H1 (cell line): Measurements from ENCODE around the gene EBF3. TPM values are rescaled to one million over a fixed set of nuclear protein-coding genes. Genes with fewer than 3 reads are reported as not detected.

ENCODE experiments used
- CTCF ChIA-PET: fragments of 300-600 bp; sonication (Branson Sonifier 250); formaldehyde crosslinking; loops from one replicate; lab custom pipeline; 2021; ENCODE audit not compliant: partially characterized antibody; lab: Charles Lee
- POLR2A ChIA-PET: fragments of 300-600 bp; sonication (Branson Sonifier 250); formaldehyde crosslinking; loops from one replicate; lab custom pipeline; 2021; ENCODE audit warnings: inconsistent platforms; ENCODE audit not compliant: partially characterized antibody; lab: Charles Lee
- DNase-seq, 2 experiments: peaks; one replicate each; pipeline versions ENCODE4 v3.0.0 to v3.0.0-alpha.2; 2010 to 2022; ENCODE audit warnings: low spot score in 2 of 2, low read depth in 1 of 2, mixed read lengths in 1 of 2
- FAIRE-seq: peaks from 2 replicates; lab custom pipeline; 2011; peaks lifted over from hg19 to GRCh38; lab: Jason Lieb, UNC
- H2AFZ ChIP-seq: 2 replicates; pipeline ENCODE4 v1.8.1; 2012; ENCODE audit warnings: low read length, inconsistent platforms
- H2AK5ac ChIP-seq: 2 replicates; pipeline ENCODE4 v1.6.1; 2013; ENCODE audit warnings: low read depth, low read length
- H2BK120ac ChIP-seq: replicated peaks from 2 replicates; pipeline ENCODE3; 2013; ENCODE audit warnings: low read depth, low read length, inconsistent platforms
- H2BK12ac ChIP-seq: 2 replicates; pipeline ENCODE4 v1.6.1; 2013; ENCODE audit warnings: low read depth, low read length
- H2BK15ac ChIP-seq: 2 replicates; pipeline ENCODE4 v1.6.1; 2013; ENCODE audit warnings: low read length
- H2BK20ac ChIP-seq: 2 replicates; pipeline ENCODE4 v1.6.1; 2013; ENCODE audit warnings: low read length
- H2BK5ac ChIP-seq: 2 replicates; pipeline ENCODE4 v1.6.1; 2013; ENCODE audit warnings: low read depth, low read length
- H3K14ac ChIP-seq: 2 replicates; pipeline ENCODE4 v1.6.1; 2013; ENCODE audit warnings: inconsistent platforms; ENCODE audit not compliant: insufficient read length
- H3K18ac ChIP-seq: 2 replicates; pipeline ENCODE4 v1.6.1; 2013; ENCODE audit warnings: low read length; ENCODE audit errors: extremely low read depth
- H3K23ac ChIP-seq: 2 replicates; pipeline ENCODE4 v1.6.1; 2013; ENCODE audit warnings: inconsistent platforms; ENCODE audit not compliant: insufficient read length
- H3K23me2 ChIP-seq: 2 replicates; pipeline ENCODE4 v1.6.1; 2013; ENCODE audit warnings: low read depth, low read length
- H3K27ac ChIP-seq: 2 replicates; pipeline ENCODE4 v1.6.1; 2011; ENCODE audit warnings: low read depth, low read length, inconsistent platforms
- H3K27me3 ChIP-seq, 4 experiments: replicated peaks in 1 of 4; 1 replicate in 1 of 4; 2 replicates in 3 of 4; pipeline versions ENCODE4 v1.6.1 to v1.8.1; 2011 to 2013; ENCODE audit warnings: low read length in 3 of 4, mild to moderate bottlenecking in 3 of 4, inconsistent platforms in 2 of 4, mixed read lengths in 2 of 4, moderate library complexity in 1 of 4; ENCODE audit not compliant: control insufficient read depth in 3 of 4, insufficient read depth in 3 of 4; ENCODE audit errors: extremely low read depth in 1 of 4
- H3K36me3 ChIP-seq, 4 experiments: 2 replicates each; pipeline versions ENCODE4 v1.6.1 to v1.8.1; 2011 to 2013; ENCODE audit warnings: mild to moderate bottlenecking in 4 of 4, low read length in 3 of 4, moderate library complexity in 2 of 4, control low read depth in 1 of 4, inconsistent platforms in 1 of 4; ENCODE audit not compliant: insufficient read depth in 4 of 4, control insufficient read depth in 2 of 4
- H3K4ac ChIP-seq: replicated peaks from 2 replicates; pipeline ENCODE3; 2013; ENCODE audit warnings: low read length, low read depth, mixed read lengths, inconsistent platforms; ENCODE audit not compliant: insufficient read length
- H3K4me1 ChIP-seq, 4 experiments: replicated peaks in 1 of 4; 1 replicate in 1 of 4; 2 replicates in 3 of 4; pipeline versions ENCODE4 v1.6.1 to v1.8.1; 2011 to 2013; ENCODE audit warnings: low read length in 3 of 4, inconsistent platforms in 2 of 4, mixed read lengths in 1 of 4; ENCODE audit not compliant: insufficient read depth in 4 of 4, control insufficient read depth in 3 of 4
- H3K4me2 ChIP-seq, 2 experiments: 2 replicates each; pipeline versions ENCODE4 v1.6.1 to v1.8.1; 2011 to 2013; ENCODE audit warnings: low read depth in 2 of 2, low read length in 2 of 2, control low read depth in 1 of 2, inconsistent platforms in 1 of 2, mild to moderate bottlenecking in 1 of 2; ENCODE audit not compliant: insufficient read depth in 1 of 2
- H3K4me3 ChIP-seq, 4 experiments: fragments of 200-600, 300-600 bp in 1 of 4; sonication (generic), shearing (Covaris generic), sonication (Bioruptor Twin) in 1 of 4; 2 replicates each; pipeline versions ENCODE4 v1.5.1 to v1.8.1; 2011 to 2016; ENCODE audit warnings: low read length in 4 of 4, low read depth in 3 of 4, control low read depth in 2 of 4, inconsistent platforms in 2 of 4, mild to moderate bottlenecking in 2 of 4, mixed read lengths in 1 of 4, moderate library complexity in 1 of 4; ENCODE audit not compliant: insufficient read depth in 2 of 4; ENCODE audit errors: extremely low read depth in 1 of 4
- H3K56ac ChIP-seq: replicated peaks from 2 replicates; pipeline ENCODE3; 2013; ENCODE audit warnings: low read depth, mild to moderate bottlenecking, mixed read lengths, low read length, inconsistent platforms; ENCODE audit not compliant: insufficient read length
- H3K79me1 ChIP-seq: 2 replicates; pipeline ENCODE4 v1.6.1; 2013; ENCODE audit warnings: low read depth, low read length, control low read depth
- H3K79me2 ChIP-seq, 2 experiments: 2 replicates each; pipeline versions ENCODE4 v1.6.1 to v1.8.1; 2012 to 2013; ENCODE audit warnings: low read length in 2 of 2, mild to moderate bottlenecking in 2 of 2, inconsistent platforms in 1 of 2; ENCODE audit not compliant: insufficient read depth in 2 of 2, control insufficient read depth in 1 of 2
- H3K9ac ChIP-seq, 4 experiments: replicated peaks in 1 of 4; 1 replicate in 1 of 4; 2 replicates in 3 of 4; pipeline versions ENCODE4 v1.6.1 to v1.8.1; 2011 to 2013; ENCODE audit warnings: low read depth in 3 of 4, low read length in 3 of 4, control low read depth in 2 of 4, mild to moderate bottlenecking in 2 of 4, moderate library complexity in 2 of 4, inconsistent platforms in 1 of 4; ENCODE audit errors: extremely low read depth in 1 of 4
- H3K9me3 ChIP-seq, 2 experiments: 2 replicates each; pipeline versions ENCODE4 v1.6.1 to v1.8.1; 2012 to 2013; ENCODE audit warnings: mild to moderate bottlenecking in 2 of 2, moderate library complexity in 2 of 2, control low read depth in 1 of 2, inconsistent platforms in 1 of 2, low read depth in 1 of 2, low read length in 1 of 2, mixed read lengths in 1 of 2; ENCODE audit not compliant: insufficient read depth in 2 of 2
- H4K20me1 ChIP-seq, 2 experiments: replicated peaks in 1 of 2; 2 replicates each; pipeline versions ENCODE3 to v1.8.1; 2011 to 2013; ENCODE audit warnings: inconsistent platforms in 2 of 2, low read length in 2 of 2, mild to moderate bottlenecking in 1 of 2; ENCODE audit not compliant: insufficient read depth in 2 of 2, control insufficient read depth in 1 of 2
- H4K5ac ChIP-seq: 2 replicates; pipeline ENCODE4 v1.6.1; 2013; ENCODE audit warnings: low read length, low read depth, mixed read lengths, inconsistent platforms; ENCODE audit not compliant: insufficient read length
- H4K8ac ChIP-seq: 2 replicates; pipeline ENCODE4 v1.8.0; 2013; ENCODE audit warnings: mild to moderate bottlenecking, moderate library complexity, low read length, inconsistent platforms; ENCODE audit not compliant: insufficient read depth; ENCODE audit errors: extremely low read depth
- H4K91ac ChIP-seq: replicated peaks from 2 replicates; pipeline ENCODE3; 2013; ENCODE audit warnings: low read length, mixed read lengths, inconsistent platforms; ENCODE audit not compliant: insufficient read length
- POU5F1 ChIP-seq: IDR thresholded peaks from 2 replicates; pipeline ENCODE4 v1.6.1; 2011; ENCODE audit warnings: low read depth, mild to moderate bottlenecking, low read length, moderate library complexity
- WGBS, 2 experiments: shearing (Covaris generic) in 1 of 2; methylation state at CpG; one replicate each; pipeline versions ENCODE4 v1.1.6 to v1.1.7; 2013 to 2015; ENCODE audit warnings: low lambda C conversion rate in 2 of 2, mixed read lengths in 2 of 2, inconsistent platforms in 1 of 2, low coverage in 1 of 2, missing lambda C conversion rate in 1 of 2; ENCODE audit not compliant: insufficient replicate concordance in 2 of 2, insufficient coverage in 1 of 2, insufficient read length in 1 of 2; ENCODE audit errors: extremely low coverage in 1 of 2, missing lambda C conversion rate in 1 of 2; 5-methylcytosine and 5-hydroxymethylcytosine counted together
- polyA plus RNA-seq, 7 experiments: library from polyadenylated mRNA; depleted of rRNA in 3 of 7; stranded (reverse) in 5 of 7; unstranded in 2 of 7; fragments of >200 nt in 5 of 7; fragments of 200-250 nt in 2 of 7; gene quantifications; 1 replicate in 5 of 7; 2 replicates in 1 of 7; 4 replicates in 1 of 7; pipeline versions ENCODE4 v1.2.1 to v1.2.3, GENCODE V29; 2011 to 2013; ENCODE audit warnings: missing spikeins in 2 of 7, mixed read lengths in 2 of 7
- total RNA-seq: library from RNA; stranded (reverse); fragmentation: NEBNext Ultra II Directional; extraction: Animal tissue kit (Norgen Biotek cat#: 25700); gene quantifications from 2 replicates; pipeline ENCODE4 v1.2.1, GENCODE V29; 2021

EBF3 gene
- total and polyA plus RNA-seq, 2 of the 8 experiments (the other 6 are each of a cell fraction or from before 2014, with no cell fraction given), result 0.08 to 0.26 TPM

GRCh38 chr10:129918401-129918800, 45.7 kb downstream of the EBF3 start:
- Histone ChIP-seq H4K20me1 (no peaks in the 10 kb centered on the region), H3K23me2 (no peaks in the 10 kb centered on the region), H2BK20ac (no peak overlapping the region), H3K4me2 (no peak overlapping the region), H3K27me3 (no peaks in the 10 kb centered on the region), H3K23ac (no peak overlapping the region), H3K18ac (no peak overlapping the region), H3K14ac (no peak overlapping the region), H3K79me2 (no peaks in the 10 kb centered on the region), H4K91ac (no peak overlapping the region), H3K9ac (no peak overlapping the region), H2BK15ac (no peak overlapping the region), H3K4me1 (no peaks in the 10 kb centered on the region), H3K36me3 (no peaks in the 10 kb centered on the region), H2AFZ (no peak overlapping the region), H2BK12ac (no peak overlapping the region), H2AK5ac (no peak overlapping the region), H4K8ac (no peak overlapping the region; the same call in 1 of the 2 replicates), H2BK120ac (no peak overlapping the region), H3K79me1 (no peaks in the 10 kb centered on the region), H4K5ac (no peak overlapping the region), H3K9me3 (no peaks in the 10 kb centered on the region), H3K4me3 (no peak overlapping the region), H3K27ac (no peak overlapping the region), H2BK5ac (no peak overlapping the region; the same call in 1 of the 2 replicates), H3K56ac (no peak overlapping the region), H3K4ac (no peak overlapping the region)
- WGBS, 2 experiments, result 85% methylated on average over 9 of the region's 9 CpGs; no CpG with 5 or more reads in 1 of the 2 experiments
- ChIA-PET POLR2A (no interaction called here), CTCF (interaction anchor here (0.6 to 1.6 kb wide), 10 partner anchors 8 to 127 kb away, joined by 3 to 11 read pairs (median 3); no protein-coding TSS in a partner anchor)
- FAIRE-seq (no peak), DNase-seq (no peak)
- TF ChIP-seq POU5F1, result no peak
